Measurements from ENCODE around the gene SLC38A1.

- no peak for TF ChIP-seq ESRRG (CRISPR knock-in tag; IDR thresholded peaks at IDR 0.05)
- no peak for TF ChIP-seq ZFP30 (CRISPR knock-in tag; IDR thresholded peaks at IDR 0.05)
- TF ChIP-seq RARB (CRISPR knock-in tag; IDR thresholded peaks at IDR 0.05) = no peak
These were observed 68.3 kb downstream of the SLC38A1 start for GRCh38 chr12:46200551-46200950.
